ENCODE data around the gene B4GALNT4.
"Not testable (repeated sequence)": the region's sequence is repeated elsewhere in the genome, so short reads cannot be mapped to it uniquely, and the experiment has no call there.

Gene B4GALNT4

DNA sequence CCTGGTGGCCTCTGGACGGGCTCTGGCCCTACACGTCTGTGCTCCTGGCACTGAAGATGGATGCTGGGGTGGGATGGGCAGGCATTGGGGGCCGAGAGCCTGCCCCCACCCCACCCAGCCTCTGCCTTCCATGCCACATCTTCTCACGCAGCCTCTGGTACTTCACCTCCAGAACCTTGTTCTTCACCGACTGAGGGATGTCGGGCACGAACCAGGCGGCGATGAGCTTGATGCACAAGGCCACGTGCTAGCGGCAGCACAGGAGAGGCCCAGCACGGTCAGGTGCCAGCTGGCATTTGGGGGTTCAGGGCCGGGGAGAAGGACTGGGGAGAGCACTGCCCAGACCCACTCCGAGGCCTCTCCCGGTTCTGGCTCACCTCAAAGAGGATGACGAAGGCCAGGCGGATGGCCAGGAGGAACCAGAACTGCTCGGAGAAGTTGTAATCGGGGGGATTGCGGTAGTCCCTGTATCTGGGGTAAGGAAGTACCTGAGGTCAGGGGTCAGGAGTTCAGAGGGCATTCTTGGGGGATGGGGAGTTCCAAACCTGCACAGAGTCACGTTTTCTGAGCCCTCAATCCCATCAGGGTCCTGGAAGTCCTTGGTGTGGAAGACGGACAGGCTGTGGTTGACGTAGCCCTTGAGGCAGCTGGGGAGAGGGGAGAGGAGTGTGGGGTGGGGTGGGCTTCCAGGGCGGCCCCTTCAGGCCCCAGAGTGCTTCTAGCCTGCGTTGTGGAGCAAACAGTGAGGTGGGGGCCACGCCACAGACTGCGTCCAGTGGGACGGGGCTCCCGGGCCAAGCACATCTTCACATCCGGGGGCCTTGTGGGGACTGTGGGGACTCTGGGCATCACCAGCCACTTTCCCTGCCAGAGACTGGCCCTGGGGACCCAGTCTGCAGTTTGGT is 49.3 kb downstream of the B4GALNT4 start:
- FAIRE-seq (no peak), DNase-seq (ENCODE audit: insufficient read length) (no peak)
- TF ChIP-seq POLR2A (IDR thresholded peaks at IDR 0.05; ENCODE audit: low read depth, low read length) (no peak), TAF1 (IDR thresholded peaks at IDR 0.05; ENCODE audit: borderline replicate concordance, low read depth, low read length) (no peak), POLR2AphosphoS5 (IDR thresholded peaks at IDR 0.05; ENCODE audit: low read depth, low read length) (no peak)

DNA sequence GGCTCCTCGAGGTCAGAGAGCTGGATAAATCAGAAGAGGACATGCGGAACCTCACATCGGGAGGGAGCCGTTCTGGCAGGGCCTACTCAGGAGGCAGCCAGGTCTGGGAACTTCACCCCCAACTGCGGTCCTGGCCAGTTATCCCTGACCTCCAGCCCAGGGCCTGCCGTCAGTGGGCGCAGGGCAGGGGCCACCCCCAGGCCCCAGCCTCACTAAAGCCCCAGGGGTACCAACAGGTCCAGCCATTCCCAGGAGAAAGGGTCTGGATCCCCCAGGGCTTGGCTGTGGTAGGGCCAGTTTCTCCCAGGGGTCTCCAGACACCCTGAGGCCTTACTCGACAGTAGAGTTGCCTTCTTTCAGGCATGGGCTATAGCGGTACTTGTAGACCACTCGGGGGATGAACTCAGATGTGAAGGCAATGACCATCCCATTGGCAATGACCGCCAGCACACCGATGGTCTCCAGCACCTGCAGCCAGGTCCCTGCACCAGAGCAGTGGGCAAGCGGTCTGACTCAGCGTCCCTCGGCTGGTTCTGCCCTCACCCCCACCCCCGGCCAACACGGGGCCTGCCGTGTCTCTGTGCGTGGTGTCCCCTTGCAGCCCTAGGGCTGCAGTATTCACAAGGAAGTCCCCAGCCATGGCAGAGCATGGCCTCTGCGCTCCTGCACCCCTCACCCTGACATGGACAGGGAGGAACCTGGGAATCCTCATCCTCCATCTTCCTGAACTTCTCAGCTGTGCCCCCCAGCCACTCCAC is 50.1 kb downstream of the B4GALNT4 start:
- DNase-seq (ENCODE audit: insufficient read length) (no peak), FAIRE-seq (no peak)
- no peak for TF ChIP-seq TAF1 (IDR thresholded peaks at IDR 0.05; ENCODE audit: borderline replicate concordance, low read depth, low read length)
- TF ChIP-seq POLR2A (IDR thresholded peaks at IDR 0.05; ENCODE audit: low read depth, low read length) = no peak
- TF ChIP-seq POLR2AphosphoS5 (IDR thresholded peaks at IDR 0.05; ENCODE audit: low read depth, low read length) = no peak

DNA sequence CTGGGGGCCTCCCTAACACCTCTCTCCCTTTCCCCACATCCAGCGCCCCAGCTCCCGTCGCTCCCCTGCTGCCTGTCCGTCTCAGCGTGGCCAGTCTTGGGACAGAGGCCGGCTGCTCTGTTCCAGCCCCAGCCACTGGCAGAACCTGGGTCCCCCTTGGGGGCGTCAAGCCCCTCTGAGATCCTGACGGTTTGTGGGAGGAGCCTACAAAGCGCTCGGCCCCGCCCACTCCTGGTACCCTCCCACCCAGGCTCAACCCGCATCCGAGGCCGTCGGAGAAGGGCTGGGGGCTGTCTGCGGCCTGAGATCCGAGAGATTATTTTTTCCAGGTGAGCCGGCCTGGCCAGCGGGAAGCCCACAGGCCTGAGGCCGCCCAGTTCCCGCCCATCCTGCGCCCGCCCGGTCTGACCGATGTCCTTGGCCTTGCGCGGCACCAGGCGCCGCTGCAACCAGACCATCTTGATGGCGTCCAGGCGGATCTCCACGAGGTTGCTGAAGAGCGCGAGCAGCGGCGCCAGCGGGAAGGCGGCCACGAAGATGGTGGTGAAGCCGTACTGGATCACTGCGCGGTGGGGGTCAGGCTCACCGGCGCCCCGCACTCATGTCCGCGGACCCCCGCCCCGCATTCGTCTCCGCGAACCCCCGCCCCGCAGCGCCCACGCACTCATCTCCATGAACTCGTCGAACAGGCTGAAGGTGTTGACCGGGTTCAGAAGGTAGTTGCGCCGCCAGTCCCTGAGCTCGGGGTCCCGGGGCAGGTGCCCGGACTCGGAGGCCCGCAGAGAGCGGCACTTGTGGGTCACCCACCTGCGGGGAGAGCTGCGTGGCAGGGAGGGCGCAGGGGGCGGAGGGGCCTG is 51.0 kb downstream of the B4GALNT4 start:
- DNase-seq (ENCODE audit: insufficient read length) (no peak), FAIRE-seq (no peak)
- TF ChIP-seq POLR2A (IDR thresholded peaks at IDR 0.05; ENCODE audit: low read depth, low read length) (no peak), TAF1 (IDR thresholded peaks at IDR 0.05; ENCODE audit: borderline replicate concordance, low read depth, low read length) (no peak), POLR2AphosphoS5 (IDR thresholded peaks at IDR 0.05; ENCODE audit: low read depth, low read length) (no peak)

DNA sequence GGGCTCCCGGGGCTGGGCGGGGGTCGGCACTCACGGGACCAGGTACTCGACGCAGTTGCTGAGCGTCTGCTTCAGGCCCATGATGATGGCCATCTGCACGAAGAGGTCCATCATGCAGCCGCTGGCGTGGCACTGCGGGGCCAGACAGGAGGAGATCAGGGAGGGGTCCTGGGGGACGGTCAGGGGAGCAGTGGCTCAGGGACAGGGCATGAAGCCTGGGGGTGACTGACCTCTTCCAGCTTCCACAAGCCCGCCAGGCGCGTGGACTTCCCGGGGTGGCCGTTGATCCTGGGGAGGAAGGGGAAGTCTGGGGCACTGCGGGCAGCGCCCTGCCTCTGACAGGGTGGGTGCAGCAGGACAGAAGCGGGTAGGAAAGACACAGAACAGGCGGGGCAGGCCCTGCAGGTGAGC is 51.6 kb downstream of the B4GALNT4 start:
- FAIRE-seq (no peak), DNase-seq (ENCODE audit: insufficient read length) (no peak)
- TF ChIP-seq POLR2AphosphoS5 (IDR thresholded peaks at IDR 0.05; ENCODE audit: low read depth, low read length) (no peak), TAF1 (IDR thresholded peaks at IDR 0.05; ENCODE audit: borderline replicate concordance, low read depth, low read length) (no peak), POLR2A (IDR thresholded peaks at IDR 0.05; ENCODE audit: low read depth, low read length) (no peak)

DNA sequence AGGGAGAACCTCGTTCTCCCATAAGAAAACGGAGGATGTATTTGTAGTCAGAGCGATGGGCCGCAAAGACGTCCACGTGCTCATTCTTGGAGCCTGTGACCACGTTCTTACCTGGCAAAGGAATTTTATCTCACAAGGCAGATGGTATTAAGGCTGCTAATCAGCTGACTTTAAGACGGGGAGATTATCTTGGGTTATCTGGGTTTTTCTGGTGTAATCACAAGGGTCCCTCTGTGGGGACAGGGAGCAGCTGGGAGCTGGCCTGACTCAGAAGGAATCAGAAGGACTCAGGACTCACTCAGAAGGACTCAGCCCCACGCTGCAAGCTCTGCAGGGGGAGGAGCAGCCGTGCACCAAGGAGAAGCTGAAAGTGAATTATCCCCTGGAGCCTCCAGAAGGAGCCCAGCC is 53.0 kb downstream of the B4GALNT4 start:
- no peak for DNase-seq (ENCODE audit: insufficient read length)
- no peak for FAIRE-seq
- TF ChIP-seq POLR2A (IDR thresholded peaks at IDR 0.05; ENCODE audit: low read depth, low read length) (no peak), TAF1 (IDR thresholded peaks at IDR 0.05; ENCODE audit: borderline replicate concordance, low read depth, low read length) (no peak), POLR2AphosphoS5 (IDR thresholded peaks at IDR 0.05; ENCODE audit: low read depth, low read length) (no peak)

DNA sequence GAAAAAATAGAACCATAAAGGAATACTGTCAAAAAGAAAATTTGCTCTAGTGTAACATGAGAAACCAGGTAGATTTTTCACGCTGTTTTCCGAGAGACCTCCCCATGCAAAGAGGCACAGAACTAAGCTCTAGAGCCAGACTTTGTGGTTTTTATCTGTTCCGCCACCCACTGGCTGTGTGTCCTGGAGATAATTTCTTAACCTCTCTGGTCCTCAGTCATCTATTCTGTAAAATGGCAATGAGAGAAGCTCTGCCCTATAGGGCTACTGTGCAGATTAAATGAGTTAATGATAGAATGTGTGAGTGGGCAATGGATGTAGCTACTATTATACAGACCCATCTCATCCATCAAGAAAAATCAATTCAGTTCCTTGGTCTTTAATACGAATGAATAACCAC is 54.9 kb downstream of the B4GALNT4 start:
- no peak for DNase-seq (ENCODE audit: insufficient read length)
- TF ChIP-seq POLR2AphosphoS5 (IDR thresholded peaks at IDR 0.05; ENCODE audit: low read depth, low read length) (no peak), POLR2A (IDR thresholded peaks at IDR 0.05; ENCODE audit: low read depth, low read length) (no peak), TAF1 (IDR thresholded peaks at IDR 0.05; ENCODE audit: borderline replicate concordance, low read depth, low read length) (no peak)
- no peak for FAIRE-seq

DNA sequence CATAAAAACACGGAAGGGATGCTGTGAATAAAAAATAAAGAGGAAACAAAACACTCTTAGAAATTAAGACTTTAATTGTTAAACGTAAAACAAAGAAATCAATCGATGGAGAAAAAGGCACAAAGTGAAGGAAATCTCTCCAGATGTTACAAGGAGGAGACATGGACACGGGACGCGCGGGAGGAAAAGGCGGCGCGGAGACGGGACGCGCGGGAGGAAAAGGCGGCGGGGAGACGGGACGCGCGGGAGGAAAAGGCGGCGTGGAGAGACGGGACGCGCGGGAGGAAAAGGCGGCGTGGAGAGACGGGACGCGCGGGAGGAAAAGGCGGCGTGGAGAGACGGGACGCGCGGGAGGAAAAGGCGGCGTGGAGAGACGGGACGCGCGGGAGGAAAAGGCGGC is 55.5 kb downstream of the B4GALNT4 start:
- FAIRE-seq; DNase-seq (ENCODE audit: insufficient read length): not testable (repeated sequence)

DNA sequence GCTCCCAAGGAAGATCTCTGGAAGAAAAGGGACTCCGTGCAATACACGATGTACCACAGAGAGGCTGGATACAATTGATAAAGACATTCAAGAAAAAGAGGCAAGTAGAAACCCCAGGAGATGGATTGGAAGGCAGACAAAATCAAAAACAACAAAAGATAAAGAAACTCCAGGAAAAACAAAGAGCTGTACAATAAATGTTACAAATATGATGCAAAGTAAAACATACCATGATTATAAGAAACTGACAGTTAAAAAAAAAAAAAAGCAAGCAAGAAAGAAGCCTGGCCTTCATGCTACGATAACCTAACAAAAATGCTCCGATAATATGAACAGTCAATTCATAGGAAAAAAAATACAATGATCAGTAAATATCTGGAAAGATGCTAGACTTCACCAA is 56.0 kb downstream of the B4GALNT4 start:
- DNase-seq (ENCODE audit: insufficient read length) (no peak), FAIRE-seq (no peak)
- no peak for TF ChIP-seq POLR2A (IDR thresholded peaks at IDR 0.05; ENCODE audit: low read depth, low read length)
- no peak for TF ChIP-seq POLR2AphosphoS5 (IDR thresholded peaks at IDR 0.05; ENCODE audit: low read depth, low read length)
- TF ChIP-seq TAF1 (IDR thresholded peaks at IDR 0.05; ENCODE audit: borderline replicate concordance, low read depth, low read length) = no peak

DNA sequence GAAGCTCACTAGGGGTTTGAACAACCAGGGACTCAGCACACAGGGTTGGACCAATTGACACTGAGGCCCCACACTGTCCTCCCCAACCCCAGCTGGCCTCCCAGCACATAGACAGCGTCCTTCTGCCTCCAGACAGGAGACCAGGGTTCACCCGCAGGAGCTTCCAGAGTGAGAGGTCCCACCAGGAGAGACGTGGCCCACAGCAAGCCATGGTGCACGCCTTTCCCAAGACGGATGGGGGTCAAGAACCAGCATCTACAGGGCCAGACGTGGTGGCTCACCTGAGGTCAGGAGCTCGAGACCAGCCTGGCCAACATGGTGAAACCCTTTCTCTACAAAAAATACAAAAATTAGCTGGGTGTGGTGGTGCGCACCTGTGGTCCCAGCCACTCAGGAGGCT is 57.6 kb downstream of the B4GALNT4 start:
- DNase-seq (ENCODE audit: insufficient read length) (no peak), FAIRE-seq (no peak)
- no peak for TF ChIP-seq POLR2AphosphoS5 (IDR thresholded peaks at IDR 0.05; ENCODE audit: low read depth, low read length)
- TF ChIP-seq POLR2A (IDR thresholded peaks at IDR 0.05; ENCODE audit: low read depth, low read length) = no peak
- no peak for TF ChIP-seq TAF1 (IDR thresholded peaks at IDR 0.05; ENCODE audit: borderline replicate concordance, low read depth, low read length)

DNA sequence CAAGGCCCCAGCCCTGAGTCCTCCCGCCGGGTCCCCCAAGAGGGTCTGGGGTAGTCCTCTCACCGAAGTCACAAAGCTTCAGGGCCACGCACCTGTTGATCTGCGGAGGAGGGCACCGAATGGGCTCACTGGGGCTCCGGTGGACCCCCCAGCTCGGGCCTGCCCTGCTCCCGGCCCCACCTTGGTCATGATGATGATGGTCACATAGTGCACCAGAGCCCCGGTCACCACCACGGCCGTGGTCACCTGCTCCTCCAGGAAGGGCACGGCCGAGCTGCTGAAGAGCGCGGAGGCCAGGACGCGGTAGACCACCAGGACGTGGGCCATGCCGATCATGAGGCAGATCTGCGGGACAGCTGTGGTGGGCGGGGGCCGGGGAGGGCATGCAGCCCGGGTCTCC is 59.0 kb downstream of the B4GALNT4 start:
- FAIRE-seq (no peak), DNase-seq (ENCODE audit: insufficient read length) (no peak)
- TF ChIP-seq TAF1 (IDR thresholded peaks at IDR 0.05; ENCODE audit: borderline replicate concordance, low read depth, low read length) = no peak
- TF ChIP-seq POLR2AphosphoS5 (IDR thresholded peaks at IDR 0.05; ENCODE audit: low read depth, low read length) = no peak
- no peak for TF ChIP-seq POLR2A (IDR thresholded peaks at IDR 0.05; ENCODE audit: low read depth, low read length)

DNA sequence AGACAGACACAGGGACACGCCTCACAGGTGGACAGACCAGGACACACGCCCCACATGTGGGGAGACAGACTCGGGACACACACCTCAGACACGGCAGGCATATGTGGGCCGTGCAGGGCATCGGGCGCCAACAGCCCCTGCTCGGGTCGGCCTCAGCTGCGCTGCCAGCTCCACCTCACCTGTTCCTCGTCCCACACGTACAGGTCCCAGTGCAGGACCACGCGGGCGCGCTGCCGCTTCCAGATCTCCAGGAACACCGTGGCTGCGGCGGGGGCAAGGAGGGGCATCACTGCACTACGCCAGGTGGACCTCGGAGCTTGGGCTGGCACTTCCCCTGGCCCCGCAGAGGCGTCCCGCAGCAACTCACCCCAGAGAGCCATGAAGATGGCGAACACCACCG is 60.1 kb downstream of the B4GALNT4 start:
- no peak for DNase-seq (ENCODE audit: insufficient read length)
- TF ChIP-seq TAF1 (IDR thresholded peaks at IDR 0.05; ENCODE audit: borderline replicate concordance, low read depth, low read length) (no peak), POLR2AphosphoS5 (IDR thresholded peaks at IDR 0.05; ENCODE audit: low read depth, low read length) (no peak), POLR2A (IDR thresholded peaks at IDR 0.05; ENCODE audit: low read depth, low read length) (no peak)
- FAIRE-seq = no peak
